Measurements from ENCODE around the gene CHMP4A.

Gene CHMP4A

GRCh38 chr14:24177041-24177825 lies 36.1 kb downstream of the CHMP4A start:
- DNase-seq = no peak

- no peak for DNase-seq
Observed at GRCh38 chr14:24176599-24176998, 36.7 kb downstream of the CHMP4A start.

- no peak for DNase-seq
Observed at GRCh38 chr14:24172871-24173281, 40.4 kb downstream of the CHMP4A start.

GRCh38 chr14:24172261-24172860 lies 40.9 kb downstream of the CHMP4A start:
- no peak for DNase-seq

- DNase-seq = peak; percentile 86
Observed at GRCh38 chr14:24171422-24172260, 41.6 kb downstream of the CHMP4A start, which contains the start of gene REC8. TSS of gene REC8 (plus strand) at chr14:24172080. CDS start at chr14:24172553, 473 bp downstream.

GRCh38 chr14:24167469-24168114 lies 45.7 kb downstream of the CHMP4A start:
- no peak for DNase-seq

GRCh38 chr14:24165785-24166184 lies 47.5 kb downstream of the CHMP4A start:
- no peak for DNase-seq

- no peak for DNase-seq
Observed at GRCh38 chr14:24164518-24164991, 48.7 kb downstream of the CHMP4A start.

GRCh38 chr14:24162093-24162492 lies 51.2 kb downstream of the CHMP4A start:
- no peak for DNase-seq

GRCh38 chr14:24160850-24161804 lies 52.2 kb downstream of the CHMP4A start, which contains the start of gene IRF9:
TSS of gene IRF9 (plus strand) at chr14:24161265. CDS start at chr14:24162145, 880 bp downstream.
- DNase-seq = peak; percentile 95

- DNase-seq = no peak
Observed at GRCh38 chr14:24160499-24160849, 52.8 kb downstream of the CHMP4A start.

- no peak for DNase-seq
Observed at GRCh38 chr14:24159777-24160498, 53.4 kb downstream of the CHMP4A start.
